ENCODE results near the gene ATP9B.

ATP9B gene

DNA sequence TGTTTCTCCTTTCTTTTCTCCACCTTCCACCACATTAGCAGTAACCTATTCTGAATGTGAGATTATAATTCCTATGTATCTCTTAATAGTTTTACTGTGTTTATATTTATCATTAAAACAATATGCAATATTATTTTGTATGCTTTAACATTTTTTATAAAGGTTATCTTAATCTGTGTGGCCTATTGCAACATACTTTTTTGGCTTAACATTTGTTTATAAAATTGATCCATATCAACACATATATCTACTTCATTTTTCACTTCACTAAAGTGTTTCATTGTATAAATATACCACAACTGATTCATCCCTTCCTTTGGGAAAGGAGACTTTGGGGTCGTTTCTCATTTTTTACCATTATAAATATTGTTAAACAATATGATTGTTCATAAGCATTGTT, 48.6 kb downstream of the ATP9B start:
- no peak for ATAC-seq
- TF ChIP-seq ESRRG (CRISPR knock-in tag; IDR thresholded peaks at IDR 0.05): no peak
- TF ChIP-seq TSHZ2 (CRISPR knock-in tag; IDR thresholded peaks at IDR 0.05): no peak
- no peak for TF ChIP-seq TCF4 (CRISPR knock-in tag; IDR thresholded peaks at IDR 0.05; ENCODE audit: borderline replicate concordance)
- no peak for TF ChIP-seq ISL1 (CRISPR knock-in tag; IDR thresholded peaks at IDR 0.05)
- TF ChIP-seq TOX (CRISPR knock-in tag; IDR thresholded peaks at IDR 0.05; ENCODE audit: borderline replicate concordance): no peak

DNA sequence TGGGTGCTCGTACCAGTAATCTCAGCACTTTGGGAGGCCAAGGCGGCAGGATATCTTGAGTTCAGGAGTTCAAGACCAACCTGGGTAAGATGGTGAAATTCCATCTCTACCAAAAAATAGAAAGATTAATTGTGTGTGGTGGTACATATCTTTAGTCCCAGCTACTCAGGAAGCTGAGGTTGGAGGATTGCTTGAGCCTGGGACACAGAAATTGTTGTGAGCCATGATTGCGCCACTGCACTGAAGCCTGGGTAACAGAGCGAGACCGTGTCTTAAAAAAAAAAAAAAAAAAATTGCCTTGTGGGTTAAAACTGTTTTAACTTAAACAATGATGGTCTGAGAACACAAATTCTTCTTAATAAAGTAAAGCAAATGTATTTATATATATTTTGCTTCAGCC, 49.6 kb downstream of the ATP9B start:
- ATAC-seq: no peak
- TF ChIP-seq, protein P1, sequence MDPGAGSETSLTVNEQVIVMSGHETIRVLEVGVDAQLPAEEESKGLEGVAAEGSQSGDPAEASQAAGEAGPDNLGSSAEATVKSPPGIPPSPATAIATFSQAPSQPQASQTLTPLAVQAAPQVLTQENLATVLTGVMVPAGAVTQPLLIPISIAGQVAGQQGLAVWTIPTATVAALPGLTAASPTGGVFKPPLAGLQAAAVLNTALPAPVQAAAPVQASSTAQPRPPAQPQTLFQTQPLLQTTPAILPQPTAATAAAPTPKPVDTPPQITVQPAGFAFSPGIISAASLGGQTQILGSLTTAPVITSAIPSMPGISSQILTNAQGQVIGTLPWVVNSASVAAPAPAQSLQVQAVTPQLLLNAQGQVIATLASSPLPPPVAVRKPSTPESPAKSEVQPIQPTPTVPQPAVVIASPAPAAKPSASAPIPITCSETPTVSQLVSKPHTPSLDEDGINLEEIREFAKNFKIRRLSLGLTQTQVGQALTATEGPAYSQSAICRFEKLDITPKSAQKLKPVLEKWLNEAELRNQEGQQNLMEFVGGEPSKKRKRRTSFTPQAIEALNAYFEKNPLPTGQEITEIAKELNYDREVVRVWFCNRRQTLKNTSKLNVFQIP (CRISPR knock-in tag; IDR thresholded peaks at IDR 0.05; ENCODE audit: borderline replicate concordance, low read depth): no peak
- TF ChIP-seq TSHZ2 (CRISPR knock-in tag; IDR thresholded peaks at IDR 0.05): no peak
- TF ChIP-seq ISL1 (CRISPR knock-in tag; IDR thresholded peaks at IDR 0.05): no peak
- TF ChIP-seq ZFP30 (CRISPR knock-in tag; IDR thresholded peaks at IDR 0.05): no peak
- TF ChIP-seq OSR1 (CRISPR knock-in tag; IDR thresholded peaks at IDR 0.05): no peak
- no peak for TF ChIP-seq CSRNP3 (CRISPR knock-in tag; IDR thresholded peaks at IDR 0.05)
- TF ChIP-seq BACH2 (CRISPR knock-in tag; IDR thresholded peaks at IDR 0.05; ENCODE audit: borderline replicate concordance): no peak
- no peak for TF ChIP-seq ZC3H10 (CRISPR knock-in tag; IDR thresholded peaks at IDR 0.05)
- TF ChIP-seq ZNF8 (CRISPR knock-in tag; IDR thresholded peaks at IDR 0.05): no peak
- TF ChIP-seq TOX (CRISPR knock-in tag; IDR thresholded peaks at IDR 0.05; ENCODE audit: borderline replicate concordance): no peak
- no peak for TF ChIP-seq CSDC2 (CRISPR knock-in tag; IDR thresholded peaks at IDR 0.05)
- no peak for TF ChIP-seq SNAI2 (CRISPR knock-in tag; IDR thresholded peaks at IDR 0.05)
- TF ChIP-seq PATZ1 (CRISPR knock-in tag; IDR thresholded peaks at IDR 0.05; ENCODE audit: borderline replicate concordance): no peak
- TF ChIP-seq CREB5 (CRISPR knock-in tag; IDR thresholded peaks at IDR 0.05; ENCODE audit: low read depth): no peak
- TF ChIP-seq ZNF70 (CRISPR knock-in tag; IDR thresholded peaks at IDR 0.05): no peak
- no peak for TF ChIP-seq GLIS3 (CRISPR knock-in tag; IDR thresholded peaks at IDR 0.05)
- TF ChIP-seq ZNF565 (CRISPR knock-in tag; conservative IDR thresholded peaks at IDR 0.05; ENCODE audit: low read depth): no peak
- no peak for TF ChIP-seq TCF4 (CRISPR knock-in tag; IDR thresholded peaks at IDR 0.05; ENCODE audit: borderline replicate concordance)
- TF ChIP-seq RARB (CRISPR knock-in tag; IDR thresholded peaks at IDR 0.05): no peak
